GM19035 (cell line): ENCODE measurements around the gene NAB1.
"Not testable (repeated sequence)": the region's sequence is repeated elsewhere in the genome, so short reads cannot be mapped to it uniquely, and the experiment has no call there.

Experiments
- ATAC-seq: cut with Tn5 transposase; IDR thresholded peaks from one replicate; pipeline ENCODE4 v1.9.1; 2021; ENCODE audit not compliant: unreplicated experiment

The NAB1 gene

GRCh38 chr2:190670182-190670946, 21.5 kb downstream of the NAB1 start:
- ATAC-seq = peak; percentile 50

GRCh38 chr2:190674966-190675650, 26.2 kb downstream of the NAB1 start:
- ATAC-seq = peak; percentile 47

GRCh38 chr2:190677255-190677654, 28.4 kb downstream of the NAB1 start:
- no peak for ATAC-seq

GRCh38 chr2:190678444-190679162, 29.7 kb downstream of the NAB1 start:
- ATAC-seq = peak; percentile 55

- no peak for ATAC-seq
These were observed 30.5 kb downstream of the NAB1 start for GRCh38 chr2:190679391-190679790.

GRCh38 chr2:190679813-190680591, 31.1 kb downstream of the NAB1 start:
- ATAC-seq = peak; percentile 67

- ATAC-seq = no peak
These were observed 33.3 kb downstream of the NAB1 start for GRCh38 chr2:190682168-190682567.

GRCh38 chr2:190683802-190684201, 34.9 kb downstream of the NAB1 start:
- ATAC-seq = no peak

- no peak for ATAC-seq
These were observed 36.0 kb downstream of the NAB1 start for GRCh38 chr2:190684931-190685330.

- ATAC-seq = no peak
These were observed 36.5 kb downstream of the NAB1 start for GRCh38 chr2:190685333-190685732.

- peak; percentile 66 for ATAC-seq
These were observed 44.8 kb downstream of the NAB1 start for GRCh38 chr2:190693533-190694232.

- no peak for ATAC-seq
These were observed 45.6 kb downstream of the NAB1 start for GRCh38 chr2:190694479-190694878.

- ATAC-seq = no peak
These were observed 46.9 kb downstream of the NAB1 start for GRCh38 chr2:190695739-190696138.

GRCh38 chr2:190696792-190697398, 48.0 kb downstream of the NAB1 start:
- no peak for ATAC-seq

GRCh38 chr2:190697421-190697820, 48.5 kb downstream of the NAB1 start:
- ATAC-seq = no peak

GRCh38 chr2:190698895-190699294, 50.0 kb downstream of the NAB1 start:
- no peak for ATAC-seq

- ATAC-seq = peak; percentile 70
These were observed 52.7 kb downstream of the NAB1 start for GRCh38 chr2:190701586-190701985.

GRCh38 chr2:190705280-190705679, 56.4 kb downstream of the NAB1 start:
- no peak for ATAC-seq

GRCh38 chr2:190707726-190708125, 58.8 kb downstream of the NAB1 start:
- ATAC-seq = no peak

- not testable (repeated sequence) for ATAC-seq
These were observed 59.8 kb downstream of the NAB1 start for GRCh38 chr2:190708650-190709049.
